ENCODE data around the gene SART1.

Gene SART1

GRCh38 chr11:65942531-65942930 lies 19.0 kb upstream of the SART1 start:
- Histone ChIP-seq H3K4me1 (ENCODE audit: insufficient read depth, poor library complexity, severe bottlenecking) (peaks cover 6% of the 10 kb centered on the region), H3K27me3 (ENCODE audit: insufficient read depth, poor library complexity, severe bottlenecking) (no peaks in the 10 kb centered on the region), H3K4me3 (ENCODE audit: severe bottlenecking) (no peak overlapping the region), H3K9me3 (ENCODE audit: severe bottlenecking) (no peaks in the 10 kb centered on the region), H3K36me3 (ENCODE audit: low read depth) (no peaks in the 10 kb centered on the region), H3K27ac (ENCODE audit: poor library complexity, severe bottlenecking) (no peak overlapping the region)
- DNase-seq (ENCODE audit: low spot score) (no peak), ATAC-seq (ENCODE audit: low read depth) (no peak)
- no peak for TF ChIP-seq CTCF (IDR thresholded peaks at IDR 0.05; ENCODE audit: poor library complexity, severe bottlenecking)

GRCh38 chr11:65944191-65944590 lies 17.3 kb upstream of the SART1 start:
- H3K36me3 ChIP-seq (ENCODE audit: low read depth) = no peaks in the 10 kb centered on the region
- no peak overlapping the region for H3K27ac ChIP-seq (ENCODE audit: poor library complexity, severe bottlenecking)
- H3K9me3 ChIP-seq (ENCODE audit: severe bottlenecking) = no peaks in the 10 kb centered on the region
- DNase-seq (ENCODE audit: low spot score) (no peak), ATAC-seq (ENCODE audit: low read depth) (no peak)
- H3K4me1 ChIP-seq (ENCODE audit: insufficient read depth, poor library complexity, severe bottlenecking) = peaks cover 6% of the 10 kb centered on the region
- H3K4me3 ChIP-seq (ENCODE audit: severe bottlenecking) = no peak overlapping the region
- no peaks in the 10 kb centered on the region for H3K27me3 ChIP-seq (ENCODE audit: insufficient read depth, poor library complexity, severe bottlenecking)
- TF ChIP-seq CTCF (IDR thresholded peaks at IDR 0.05; ENCODE audit: poor library complexity, severe bottlenecking) = no peak

DNA sequence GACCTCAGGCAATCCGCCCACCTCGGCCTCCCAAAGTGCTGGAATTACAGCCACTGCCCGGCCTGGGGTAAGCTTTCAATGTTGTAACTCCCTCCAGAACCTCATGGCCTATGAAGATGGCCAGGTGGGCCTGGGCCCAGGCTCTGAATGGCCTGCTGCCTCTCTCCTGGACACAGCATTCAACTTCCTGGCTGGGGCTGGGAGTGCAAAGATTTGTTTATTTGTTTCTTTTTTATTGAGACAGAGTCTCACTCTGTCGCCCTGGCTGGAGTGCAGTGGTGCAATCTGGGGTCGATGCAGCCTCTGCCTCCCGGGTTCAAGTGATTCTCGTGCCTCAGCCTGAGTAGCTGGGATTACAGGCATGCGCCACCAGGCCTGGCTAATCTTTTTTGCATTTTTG lies 16.8 kb upstream of the SART1 start:
- H3K27me3 ChIP-seq (ENCODE audit: insufficient read depth, poor library complexity, severe bottlenecking) = no peaks in the 10 kb centered on the region
- H3K9me3 ChIP-seq (ENCODE audit: severe bottlenecking) = no peaks in the 10 kb centered on the region
- peaks cover 6% of the 10 kb centered on the region for H3K4me1 ChIP-seq (ENCODE audit: insufficient read depth, poor library complexity, severe bottlenecking)
- no peak for TF ChIP-seq CTCF (IDR thresholded peaks at IDR 0.05; ENCODE audit: poor library complexity, severe bottlenecking)
- DNase-seq (ENCODE audit: low spot score) (no peak), ATAC-seq (ENCODE audit: low read depth) (no peak)
- H3K36me3 ChIP-seq (ENCODE audit: low read depth) = no peaks in the 10 kb centered on the region
- H3K27ac ChIP-seq (ENCODE audit: poor library complexity, severe bottlenecking) = no peak overlapping the region
- H3K4me3 ChIP-seq (ENCODE audit: severe bottlenecking) = no peak overlapping the region

- Histone ChIP-seq H3K4me1 (ENCODE audit: insufficient read depth, poor library complexity, severe bottlenecking) (peaks cover 6% of the 10 kb centered on the region), H3K27me3 (ENCODE audit: insufficient read depth, poor library complexity, severe bottlenecking) (no peaks in the 10 kb centered on the region), H3K4me3 (ENCODE audit: severe bottlenecking) (no peak within 1 kb of the TSS), H3K9me3 (ENCODE audit: severe bottlenecking) (no peaks in the 10 kb centered on the region), H3K27ac (ENCODE audit: poor library complexity, severe bottlenecking) (no peak within 1 kb of the TSS), H3K36me3 (ENCODE audit: low read depth) (no peaks in the 10 kb centered on the region)
- no peak for TF ChIP-seq CTCF (IDR thresholded peaks at IDR 0.05; ENCODE audit: poor library complexity, severe bottlenecking)
- ATAC-seq (ENCODE audit: low read depth) (no peak), DNase-seq (ENCODE audit: low spot score) (no peak)
Observed at GRCh38 chr11:65945430-65945911, 16.1 kb upstream of the SART1 start, which contains the start of gene TSGA10IP. TSGA10IP (plus strand) TSS chr11:65945480; CDS start chr11:65945676, 196 bp downstream.

- Histone ChIP-seq H3K9me3 (ENCODE audit: severe bottlenecking) (no peaks in the 10 kb centered on the region), H3K27me3 (ENCODE audit: insufficient read depth, poor library complexity, severe bottlenecking) (no peaks in the 10 kb centered on the region), H3K4me1 (ENCODE audit: insufficient read depth, poor library complexity, severe bottlenecking) (peaks cover 5% of the 10 kb centered on the region), H3K36me3 (ENCODE audit: low read depth) (no peaks in the 10 kb centered on the region), H3K4me3 (ENCODE audit: severe bottlenecking) (no peak overlapping the region), H3K27ac (ENCODE audit: poor library complexity, severe bottlenecking) (no peak overlapping the region)
- DNase-seq (ENCODE audit: low spot score) (no peak), ATAC-seq (ENCODE audit: low read depth) (no peak)
- TF ChIP-seq CTCF (IDR thresholded peaks at IDR 0.05; ENCODE audit: poor library complexity, severe bottlenecking) = no peak
Observed at GRCh38 chr11:65945941-65946558, 15.5 kb upstream of the SART1 start.

All from RWPE2 (cell line).